GM19351 (cell line): Measurements from ENCODE around the gene OOSP3.

Experiments
- ATAC-seq: cut with Tn5 transposase; IDR thresholded peaks from one replicate; pipeline ENCODE4 v1.9.1; 2021; ENCODE audit warnings: mild to moderate bottlenecking, moderate library complexity; ENCODE audit not compliant: unreplicated experiment

Gene OOSP3

DNA sequence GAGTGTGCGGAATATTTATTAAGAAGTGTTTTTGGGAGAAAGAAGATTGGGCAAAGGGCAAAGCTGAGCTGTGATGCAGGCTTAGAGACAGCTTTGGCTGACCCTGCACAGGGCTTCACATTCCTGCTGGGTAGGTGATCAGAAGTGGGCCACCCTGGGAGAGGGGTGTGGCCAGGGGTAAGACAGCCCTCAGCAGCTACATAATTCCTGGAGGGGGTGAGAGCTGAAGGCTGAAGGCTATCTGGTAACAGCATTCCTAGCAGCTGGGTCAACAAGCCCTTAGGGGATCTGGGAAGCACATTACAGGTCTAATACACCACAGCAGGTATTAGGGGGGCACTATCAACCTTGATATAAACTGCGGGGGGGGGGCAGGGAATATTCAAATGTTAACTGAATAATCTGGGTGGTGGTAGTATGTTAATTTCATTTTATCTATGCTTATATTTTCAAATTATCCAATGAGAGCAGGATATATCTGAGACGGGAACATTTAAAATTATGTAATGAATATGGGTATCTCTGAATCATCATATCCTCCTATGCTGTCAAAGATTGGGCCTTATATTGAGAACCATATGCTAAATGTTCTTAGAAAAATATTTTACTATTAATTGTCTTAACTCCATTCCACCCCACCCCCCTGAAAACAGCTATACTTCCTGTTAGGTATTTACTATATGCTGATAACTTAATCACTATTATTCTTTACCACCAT lies 65.6 kb downstream of the OOSP3 start:
- no peak for ATAC-seq

DNA sequence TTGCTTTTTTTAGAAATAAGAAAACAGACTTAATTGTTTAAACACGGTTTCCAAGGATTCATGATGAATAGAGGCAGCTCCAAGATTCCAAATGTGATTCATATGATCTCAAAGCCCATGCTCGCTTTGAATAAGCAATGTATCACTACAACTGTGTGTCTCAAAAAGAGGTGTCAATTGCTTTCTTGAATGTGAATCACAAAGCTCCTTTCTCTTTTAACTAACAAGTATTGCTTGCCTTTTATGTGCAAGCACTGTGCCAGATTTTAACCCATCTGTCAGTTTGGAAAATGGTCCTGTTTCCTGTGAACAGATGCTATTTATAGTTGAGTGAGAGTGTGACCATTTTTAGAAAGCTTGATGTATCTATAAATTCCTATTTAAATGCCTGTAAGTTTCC lies 66.1 kb downstream of the OOSP3 start:
- no peak for ATAC-seq
